Measurements from ENCODE around the gene HPRT1.

Gene HPRT1

GRCh38 chrX:134544513-134545151, 84.7 kb downstream of the HPRT1 start:
- no peak for DNase-seq

- no peak for DNase-seq
These were observed 85.5 kb downstream of the HPRT1 start for GRCh38 chrX:134545510-134545909.

DNA sequence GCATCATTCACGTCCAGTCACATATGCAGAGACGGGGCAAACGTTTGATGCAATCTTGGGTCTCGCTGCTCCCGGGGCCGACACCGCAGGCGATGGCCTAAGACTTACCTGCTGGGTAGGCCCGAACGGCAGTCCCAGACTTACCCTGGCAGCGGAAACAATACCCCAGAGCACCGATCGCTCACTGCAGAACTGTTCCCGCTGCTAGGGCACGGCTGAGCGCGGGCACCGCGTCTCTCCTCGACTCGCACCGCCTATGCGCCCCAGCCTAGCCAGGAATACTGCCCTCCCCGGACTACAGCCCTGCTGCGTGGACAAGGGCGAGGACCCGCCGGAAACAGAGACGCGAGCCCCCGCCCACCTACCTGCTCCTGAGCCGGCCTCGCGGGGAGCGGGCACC, 86.2 kb downstream of the HPRT1 start:
- no peak for DNase-seq

DNA sequence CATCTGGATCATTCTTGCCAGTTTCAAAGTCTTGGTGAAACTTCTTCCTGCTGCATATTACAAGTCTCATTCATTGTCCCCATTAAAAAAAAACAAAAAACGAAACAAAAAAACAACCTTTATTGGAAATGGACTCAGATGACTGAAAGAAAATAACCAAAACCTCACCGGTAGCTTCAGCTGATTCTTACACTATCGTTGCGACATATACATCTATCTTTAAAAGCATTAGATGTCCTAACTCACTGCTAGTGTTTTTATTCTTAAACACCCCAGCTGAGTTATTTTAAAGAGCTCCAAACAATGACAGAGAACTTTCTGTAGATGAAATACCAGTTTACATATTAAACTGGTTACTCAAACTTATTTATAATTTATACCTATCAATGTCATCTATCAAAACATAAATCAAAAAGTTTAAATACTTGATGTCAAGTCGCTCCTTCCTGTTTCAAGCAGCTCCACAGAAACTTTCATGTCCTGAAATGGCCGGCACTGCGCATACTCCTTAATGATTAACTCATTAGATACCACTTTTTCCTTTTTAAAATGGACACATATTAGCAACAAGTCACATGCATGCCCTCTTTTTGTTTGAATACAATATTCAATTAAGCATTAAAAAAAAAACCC, 87.2 kb downstream of the HPRT1 start:
- no peak for DNase-seq

- no peak for DNase-seq
These were observed 88.6 kb downstream of the HPRT1 start for GRCh38 chrX:134548257-134549201.

Data from activated CD4-positive, alpha-beta T cell treated with anti-CD3 and anti-CD28 coated beads, Interleukin-2, amount 50 U/mL, for 4 hours (primary cell).